ENCODE data around the gene TSPEAR.
"Not testable (repeated sequence)": the region's sequence is repeated elsewhere in the genome, so short reads cannot be mapped to it uniquely, and the experiment has no call there.

The TSPEAR gene

GRCh38 chr21:44568667-44569556 lies 142.5 kb downstream of the TSPEAR start:
- no peak for DNase-seq (ENCODE audit: low spot score)

GRCh38 chr21:44568261-44568660 lies 143.1 kb downstream of the TSPEAR start:
- DNase-seq (ENCODE audit: low spot score): no peak

DNA sequence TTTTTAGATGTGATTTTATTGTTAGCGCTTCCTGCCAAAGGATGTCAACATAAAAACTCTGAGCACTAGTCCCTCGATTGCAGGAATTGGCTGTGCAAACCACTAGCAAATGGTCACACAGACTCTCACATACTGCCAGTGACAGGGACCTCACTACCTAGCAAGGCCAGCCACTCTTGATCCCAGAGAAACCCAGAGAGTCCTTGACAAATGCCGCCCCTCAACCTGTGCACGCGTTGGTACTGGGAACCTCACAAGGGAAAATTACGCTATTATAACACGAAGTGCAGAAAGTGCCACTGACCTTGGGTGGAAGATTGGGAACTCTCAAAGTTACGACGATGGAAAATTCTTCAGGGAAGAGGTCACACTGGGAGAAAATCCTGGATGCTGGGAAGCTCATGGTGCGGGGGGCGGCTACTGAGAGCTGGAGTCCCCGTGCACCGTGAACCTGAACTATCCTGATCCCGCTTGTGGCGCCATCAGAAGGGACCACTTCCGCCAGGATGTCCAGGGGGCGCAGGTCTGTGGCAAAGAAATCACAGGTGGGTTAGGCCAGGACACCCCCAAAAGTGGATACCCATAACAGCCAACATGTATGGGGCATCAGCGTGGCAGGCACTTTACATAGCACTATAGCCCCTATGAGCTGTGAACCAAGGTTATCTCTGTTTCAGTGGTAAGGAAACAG lies 143.7 kb downstream of the TSPEAR start:
- no peak for DNase-seq (ENCODE audit: low spot score)

- DNase-seq (ENCODE audit: low spot score): no peak
Observed at GRCh38 chr21:44566403-44566802, 145.0 kb downstream of the TSPEAR start.

DNA sequence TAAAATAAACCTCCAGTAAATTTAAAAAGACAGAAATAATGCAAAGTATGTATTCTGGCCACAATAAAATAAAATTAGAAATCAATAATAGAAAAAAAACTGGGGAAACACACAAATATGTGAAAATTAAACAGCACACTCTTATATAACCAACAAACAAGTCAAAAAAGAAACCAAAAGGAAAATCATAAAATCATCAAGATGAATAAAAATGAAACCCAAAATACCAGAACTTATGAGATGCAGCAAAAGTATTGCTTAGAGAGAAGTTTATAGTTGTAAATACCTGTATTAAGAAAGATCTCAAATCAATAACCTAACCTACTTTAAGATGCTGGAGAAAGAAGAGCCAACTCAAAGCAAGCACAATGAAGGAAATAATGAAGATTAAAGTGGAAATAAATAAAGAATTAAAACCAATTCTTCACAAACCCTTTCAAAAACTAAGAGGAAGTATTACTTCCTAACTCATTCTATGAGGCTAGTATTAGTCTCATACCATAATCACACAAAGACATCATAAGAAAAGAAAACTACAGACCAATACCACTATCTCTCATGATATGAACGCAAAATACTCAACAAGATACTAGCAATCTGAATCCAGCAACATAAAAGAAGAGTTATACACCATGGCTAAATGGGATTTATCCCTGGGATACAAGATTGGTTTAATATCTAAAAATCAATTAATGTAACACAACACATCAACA lies 146.3 kb downstream of the TSPEAR start:
- no peak for DNase-seq (ENCODE audit: low spot score)

- DNase-seq (ENCODE audit: low spot score): no peak
Observed at GRCh38 chr21:44564099-44564498, 147.3 kb downstream of the TSPEAR start.

DNA sequence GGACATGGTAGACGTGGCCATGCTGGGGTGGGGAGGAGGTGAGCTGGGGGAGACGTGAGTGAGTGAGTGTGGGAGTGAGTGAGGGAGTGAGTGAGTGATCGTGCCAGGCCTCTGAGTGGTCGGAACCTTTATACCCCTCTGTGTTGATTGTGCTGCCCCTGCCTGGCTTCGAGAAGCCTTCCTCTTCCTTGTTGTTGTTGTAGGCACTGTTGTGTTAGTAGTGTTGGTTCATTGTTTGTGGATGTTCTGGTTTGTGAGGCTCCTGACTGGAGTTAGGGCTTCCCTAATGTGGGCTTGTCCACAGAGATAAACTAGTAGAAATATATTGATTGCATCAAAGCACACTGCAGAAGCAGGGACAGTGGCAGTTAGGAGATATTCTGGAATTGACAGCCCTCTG lies 152.7 kb downstream of the TSPEAR start, which contains the start of gene KRTAP10-3:
KRTAP10-3 (minus strand) TSS at position 101 of the 400 bp plus-strand sequence; CDS start at position 21, 80 bp downstream.
- no peak for DNase-seq (ENCODE audit: low spot score)

DNA sequence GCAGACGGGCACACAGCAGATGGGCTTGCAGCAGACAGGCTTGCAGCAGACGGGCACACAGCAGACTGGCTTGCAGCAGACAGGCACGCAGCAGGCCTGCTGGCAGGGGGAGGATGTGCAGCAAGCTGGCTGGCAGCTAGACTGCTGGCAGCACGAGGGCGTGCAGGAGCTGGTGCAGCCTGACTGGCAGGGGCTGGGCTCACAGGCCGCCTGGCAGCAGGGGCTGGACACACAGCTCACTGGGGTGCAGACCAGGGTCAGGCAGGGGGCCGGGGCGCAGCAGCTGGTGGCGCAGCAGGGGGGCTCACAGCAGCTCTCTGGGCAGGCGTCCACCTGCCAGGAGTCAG lies 153.1 kb downstream of the TSPEAR start:
- not testable (repeated sequence) for DNase-seq (ENCODE audit: low spot score)

GRCh38 chr21:44557491-44558328 lies 153.7 kb downstream of the TSPEAR start:
- no peak for DNase-seq (ENCODE audit: low spot score)

DNA sequence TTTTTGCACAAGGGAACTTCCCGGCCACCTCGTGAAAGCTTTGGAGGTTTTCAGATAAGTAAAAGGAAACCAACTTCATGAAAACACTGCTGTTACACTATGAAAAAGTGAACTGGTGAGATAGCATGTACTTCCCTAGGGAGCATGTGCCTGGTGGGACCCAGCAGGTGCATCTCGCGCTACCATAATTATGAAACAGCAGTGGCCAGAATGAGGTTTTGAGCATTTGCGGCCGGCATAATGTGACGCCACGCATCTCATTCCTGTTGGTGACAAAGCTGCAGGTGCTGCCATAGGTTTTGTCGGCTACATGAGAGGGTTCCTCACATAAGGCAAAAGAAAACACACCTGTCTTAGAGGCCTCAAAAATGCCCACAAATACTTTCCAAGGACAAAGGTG lies 154.5 kb downstream of the TSPEAR start:
- DNase-seq (ENCODE audit: low spot score): no peak

- no peak for DNase-seq (ENCODE audit: low spot score)
Observed at GRCh38 chr21:44555200-44555875, 156.0 kb downstream of the TSPEAR start.

GRCh38 chr21:44552681-44553080 lies 158.7 kb downstream of the TSPEAR start:
- no peak for DNase-seq (ENCODE audit: low spot score)

- no peak for DNase-seq (ENCODE audit: low spot score)
Observed at GRCh38 chr21:44552136-44552535, 159.2 kb downstream of the TSPEAR start.

- no peak for DNase-seq (ENCODE audit: low spot score)
Observed at GRCh38 chr21:44551340-44551961, 159.9 kb downstream of the TSPEAR start, which contains the start of gene KRTAP10-2. Gene KRTAP10-2, minus strand, starts transcription at chr21:44551505. Its CDS starts 47 bp downstream, at chr21:44551458.

- no peak for DNase-seq (ENCODE audit: low spot score)
Observed at GRCh38 chr21:44550807-44551206, 160.6 kb downstream of the TSPEAR start.

- not testable (repeated sequence) for DNase-seq (ENCODE audit: low spot score)
Observed at GRCh38 chr21:44550285-44550684, 161.1 kb downstream of the TSPEAR start.

GRCh38 chr21:44549525-44550211 lies 161.7 kb downstream of the TSPEAR start:
- DNase-seq (ENCODE audit: low spot score): no peak

DNA sequence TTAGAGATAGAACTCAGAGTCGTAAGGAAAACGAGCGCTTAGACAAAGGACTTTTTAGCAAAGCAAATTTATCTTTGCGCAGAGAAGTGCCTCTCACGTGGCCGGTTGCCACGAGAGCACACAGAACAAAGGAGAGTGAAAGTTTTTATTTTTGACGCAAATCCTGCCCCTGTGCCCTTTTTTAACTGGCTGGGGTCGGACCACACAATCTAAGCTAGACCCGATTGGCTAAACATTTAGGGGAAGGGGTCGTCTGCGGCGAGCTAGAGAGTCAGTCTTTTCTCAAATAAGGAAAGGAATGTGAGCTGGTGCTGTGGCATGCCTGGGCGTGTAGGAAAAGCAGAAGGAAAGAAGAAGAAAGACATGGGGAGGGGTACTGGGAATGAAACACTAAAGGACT lies 162.4 kb downstream of the TSPEAR start:
- DNase-seq (ENCODE audit: low spot score): no peak

GRCh38 chr21:44548381-44548780 lies 163.0 kb downstream of the TSPEAR start:
- no peak for DNase-seq (ENCODE audit: low spot score)

Measured in Ammon's horn (tissue), 1 donor.